Lung (tissue), 12 donors: ENCODE results near the gene ARHGEF40. TPM values are rescaled to one million over a fixed set of nuclear protein-coding genes. Genes with fewer than 3 reads are reported as not detected.

Experiments used
- ATAC-seq: fragments of 200-7000 bp; cut with Tn5 transposase; one replicate; pipeline ENCODE4 v1.9.1; 2020; ENCODE audit warnings: moderate number of reproducible peaks; ENCODE audit not compliant: insufficient read depth, low FRiP score
- DNase-seq, 3 donors: peaks; one replicate each; pipeline ENCODE4 v3.0.0-alpha.2; 2013 to 2017
- H3K27ac ChIP-seq, 2 donors: one replicate each; pipeline ENCODE4 v1.5.1; 2013; ENCODE audit warnings: mild to moderate bottlenecking in 2 of 2, moderate library complexity in 2 of 2, control low read depth in 1 of 2, inconsistent platforms in 1 of 2, low read depth in 1 of 2, low read length in 1 of 2
- H3K27me3 ChIP-seq, 3 donors: one replicate each; pipeline ENCODE4 v1.5.1; 2013; ENCODE audit warnings: low read length in 2 of 3; ENCODE audit not compliant: control insufficient read depth in 3 of 3, insufficient read depth in 3 of 3
- H3K36me3 ChIP-seq, 4 donors: one replicate each; pipeline ENCODE4 v1.5.1; 2013; ENCODE audit warnings: low read length in 4 of 4, mild to moderate bottlenecking in 1 of 4, moderate library complexity in 1 of 4; ENCODE audit not compliant: control insufficient read depth in 4 of 4, insufficient read depth in 4 of 4
- H3K4me1 ChIP-seq, 5 donors: one replicate each; pipeline ENCODE4 v1.5.1; 2013; ENCODE audit warnings: low read length in 5 of 5, mild to moderate bottlenecking in 2 of 5, moderate library complexity in 1 of 5; ENCODE audit not compliant: control insufficient read depth in 5 of 5, insufficient read depth in 5 of 5
- H3K4me3 ChIP-seq: one replicate; pipeline ENCODE4 v1.5.1; 2013; ENCODE audit warnings: mild to moderate bottlenecking, control low read depth, moderate library complexity
- H3K9ac ChIP-seq, 2 donors: one replicate each; pipeline ENCODE4 v1.5.1; 2013; ENCODE audit warnings: low read length in 2 of 2, control low read depth in 1 of 2; ENCODE audit not compliant: insufficient read depth in 1 of 2
- H3K9me3 ChIP-seq, 4 donors: one replicate each; pipeline ENCODE4 v1.5.1; 2013; ENCODE audit warnings: low read length in 3 of 4, mild to moderate bottlenecking in 1 of 4, moderate library complexity in 1 of 4; ENCODE audit not compliant: control insufficient read depth in 4 of 4, insufficient read depth in 3 of 4
- CTCF ChIP-seq: IDR thresholded peaks from 2 replicates; pipeline ENCODE4 v1.5.1; 2012; ENCODE audit warnings: mild to moderate bottlenecking; ENCODE audit errors: control extremely low read depth, extremely low read depth
- WGBS, 2 donors: extraction: QIAGEN DNeasy Blood & Tissue Kit; methylation state at CpG; one replicate each; pipeline ENCODE4 v1.1.7; 2013; 5-methylcytosine and 5-hydroxymethylcytosine counted together
- polyA plus RNA-seq, 2 donors: library from polyadenylated mRNA; stranded (reverse); fragments of 200-250 nt; gene quantifications; one replicate each; pipeline ENCODE4 v1.2.1, GENCODE V29; 2013
- total RNA-seq, 2 donors: library from RNA; depleted of rRNA in 1 of 2; stranded (reverse); fragments of >200 nt in 1 of 2; gene quantifications; one replicate each; pipeline ENCODE4 v1.2.1, GENCODE V29; 2014 to 2021
- donor health status: control.
- donor health status: control.
- donor health status: Bipolar disorder and iron deficiency.
- donor health status: healthy.
- donor health status: DM: yes; HTN: yes; CAD: no.

ARHGEF40 gene
- total and polyA plus RNA-seq, 4 donors: 13.1 to 48.6 (median 27.3) TPM

GRCh38 chr14:21023174-21023573 lies 46.9 kb upstream of the ARHGEF40 start:
- WGBS, 2 donors: 41 to 43% methylated on average over 7 of the region's 7 CpGs

GRCh38 chr14:21023817-21024584 lies 46.1 kb upstream of the ARHGEF40 start:
- H3K36me3 ChIP-seq: peaks cover 2 to 19% (median 8%) of the 10 kb centered on the region in 4 donors
- peak overlapping the region; percentile 55 to 71 for H3K9ac ChIP-seq
- DNase-seq (no peak), ATAC-seq (no peak)
- TF ChIP-seq CTCF: no peak
- no peaks in the 10 kb centered on the region for H3K9me3 ChIP-seq
- 22 to 29% methylated on average over 17 of the region's 17 CpGs for WGBS, 2 donors
- H3K27ac ChIP-seq: peak overlapping the region; percentile 86 to 93
- peaks cover 7 to 24% (median 13%) of the 10 kb centered on the region in 5 donors for H3K4me1 ChIP-seq
- H3K27me3 ChIP-seq: no peaks in the 10 kb centered on the region
- peak overlapping the region; percentile 75 for H3K4me3 ChIP-seq

More at GRCh38 chr14:21023174-21023573, 46.9 kb upstream of the ARHGEF40 start:
- peak overlapping the region; percentile 17 to 93 for H3K27ac ChIP-seq
- DNase-seq (peak in 2 of 3 donors; percentile 13 to 31), ATAC-seq (no peak)
- H3K36me3 ChIP-seq: peaks cover 2 to 19% (median 9%) of the 10 kb centered on the region in 4 donors
- no peak overlapping the region for H3K4me3 ChIP-seq
- H3K27me3 ChIP-seq: no peaks in the 10 kb centered on the region
- H3K9ac ChIP-seq: no peak overlapping the region
- TF ChIP-seq CTCF: no peak
- H3K4me1 ChIP-seq: peaks cover 7 to 24% (median 13%) of the 10 kb centered on the region in 5 donors
- H3K9me3 ChIP-seq: no peaks in the 10 kb centered on the region

- peaks cover under 1 to 13% (median 8%) of the 10 kb centered on the region in 4 donors for H3K36me3 ChIP-seq
- no peaks in the 10 kb centered on the region for H3K9me3 ChIP-seq
- no peaks in the 10 kb centered on the region for H3K27me3 ChIP-seq
- TF ChIP-seq CTCF: no peak
- DNase-seq (peak; percentile 82 to 90 (median 88)), ATAC-seq (peak; percentile 89)
- 1% methylated on average over 57 to 72 of the region's 72 CpGs for WGBS, 2 donors
- peak within 1 kb of the TSS; percentile 75 for H3K4me3 ChIP-seq
- H3K4me1 ChIP-seq: peaks cover 7 to 24% (median 13%) of the 10 kb centered on the region in 5 donors
- peak within 1 kb of the TSS; percentile 86 to 93 for H3K27ac ChIP-seq
- H3K9ac ChIP-seq: peak within 1 kb of the TSS; percentile 55 to 71
Measured at GRCh38 chr14:21024585-21025370, 45.3 kb upstream of the ARHGEF40 start, which contains the start of gene NDRG2. TSS of gene NDRG2 (minus strand) at chr14:21025061. CDS start at chr14:21023315, 1,746 bp downstream.
